DMS114 treated with DMSO at 0.1 percent for 48 hours (cell line): ENCODE measurements around the gene GPC5.

Experiments
- DNase-seq: peaks from one replicate; lab custom pipeline; 2025; ENCODE audit not compliant: unreplicated experiment; lab: John Stamatoyannopoulos, UW

The GPC5 gene

GRCh38 chr13:91534996-91535395, 136.6 kb downstream of the GPC5 start:
- no peak for DNase-seq

GRCh38 chr13:91537376-91537775, 139.0 kb downstream of the GPC5 start:
- DNase-seq, result no peak

- no peak for DNase-seq
Measured at GRCh38 chr13:91539286-91540157, 141.1 kb downstream of the GPC5 start.

- no peak for DNase-seq
Measured at GRCh38 chr13:91540158-91540736, 141.8 kb downstream of the GPC5 start.

GRCh38 chr13:91544723-91545122, 146.3 kb downstream of the GPC5 start:
- DNase-seq, result no peak

- no peak for DNase-seq
Measured at GRCh38 chr13:91546900-91547299, 148.5 kb downstream of the GPC5 start.

GRCh38 chr13:91553584-91553983, 155.2 kb downstream of the GPC5 start:
- DNase-seq, result no peak

- DNase-seq, result no peak
Measured at GRCh38 chr13:91554101-91554500, 155.7 kb downstream of the GPC5 start.

GRCh38 chr13:91557328-91558090, 159.1 kb downstream of the GPC5 start:
- DNase-seq, result no peak

- no peak for DNase-seq
Measured at GRCh38 chr13:91563799-91564198, 165.4 kb downstream of the GPC5 start.

GRCh38 chr13:91564396-91564795, 166.0 kb downstream of the GPC5 start:
- no peak for DNase-seq

GRCh38 chr13:91565296-91565695, 166.9 kb downstream of the GPC5 start:
- no peak for DNase-seq

GRCh38 chr13:91567485-91568207, 169.2 kb downstream of the GPC5 start:
- DNase-seq, result no peak

GRCh38 chr13:91571681-91572080, 173.3 kb downstream of the GPC5 start:
- DNase-seq, result no peak

GRCh38 chr13:91572439-91572838, 174.0 kb downstream of the GPC5 start:
- no peak for DNase-seq

- DNase-seq, result no peak
Measured at GRCh38 chr13:91572944-91573598, 174.7 kb downstream of the GPC5 start.

GRCh38 chr13:91574766-91575165, 176.3 kb downstream of the GPC5 start:
- no peak for DNase-seq

- no peak for DNase-seq
Measured at GRCh38 chr13:91576590-91576989, 178.2 kb downstream of the GPC5 start.

- no peak for DNase-seq
Measured at GRCh38 chr13:91579320-91579719, 180.9 kb downstream of the GPC5 start.

GRCh38 chr13:91580749-91581148, 182.3 kb downstream of the GPC5 start:
- DNase-seq, result no peak

- no peak for DNase-seq
Measured at GRCh38 chr13:91586609-91587008, 188.2 kb downstream of the GPC5 start.
